Common myeloid progenitor, CD34-positive (primary cell): Measurements from ENCODE around the gene LRCH4.

ENCODE experiments used
- CTCF ChIA-PET: fragments of 350-600 bp; sonication (Branson Sonifier 250); formaldehyde crosslinking; loops from one replicate; lab custom pipeline; 2021; ENCODE audit warnings: antibody characterized with exemption; lab: Charles Lee
- POLR2A ChIA-PET: fragments of 350-600 bp; sonication (Branson Sonifier 250); formaldehyde crosslinking; loops from one replicate; lab custom pipeline; 2021; ENCODE audit warnings: antibody characterized with exemption; lab: Charles Lee
- DNase-seq, 3 donors: peaks; one replicate each; pipeline versions ENCODE4 v3.0.0 to v3.0.0-alpha.2; 2013
- H3K27ac ChIP-seq, 2 experiments: 1 replicate in 1 of 2; 2 replicates in 1 of 2; pipeline ENCODE4 v1.7.0; 2013; ENCODE audit warnings: inconsistent platforms in 2 of 2, low read length in 2 of 2, mild to moderate bottlenecking in 2 of 2, low read depth in 1 of 2, moderate library complexity in 1 of 2; ENCODE audit not compliant: severe bottlenecking in 2 of 2, insufficient read depth in 1 of 2, poor library complexity in 1 of 2
- H3K27me3 ChIP-seq, 5 experiments: replicated peaks in 2 of 5; 1 replicate in 3 of 5; 2 replicates in 2 of 5; pipeline versions ENCODE4 v1.6.1 to v1.7.0; 2013; ENCODE audit warnings: low read length in 4 of 5, mild to moderate bottlenecking in 2 of 5, moderate library complexity in 2 of 5, inconsistent platforms in 1 of 5; ENCODE audit not compliant: insufficient read depth in 5 of 5, control insufficient read depth in 4 of 5
- H3K36me3 ChIP-seq, 4 experiments: 1 replicate in 2 of 4; 2 replicates in 2 of 4; pipeline versions ENCODE4 v1.6.1 to v1.7.0; 2013; ENCODE audit warnings: low read length in 3 of 4, control low read depth in 1 of 4, mild to moderate bottlenecking in 1 of 4; ENCODE audit not compliant: control insufficient read depth in 4 of 4, insufficient read depth in 4 of 4
- H3K4me1 ChIP-seq, 4 experiments: 1 replicate in 3 of 4; 2 replicates in 1 of 4; pipeline versions ENCODE4 v1.6.1 to v1.7.1; 2013; ENCODE audit warnings: low read length in 3 of 4, mild to moderate bottlenecking in 3 of 4, control low read depth in 1 of 4, inconsistent platforms in 1 of 4, moderate library complexity in 1 of 4; ENCODE audit not compliant: control insufficient read depth in 4 of 4, insufficient read depth in 4 of 4; ENCODE audit errors: control extremely low read depth in 1 of 4
- H3K4me3 ChIP-seq, 7 experiments: 1 replicate in 4 of 7; 2 replicates in 3 of 7; pipeline versions ENCODE4 v1.5.1 to v1.7.0; 2013; ENCODE audit warnings: mild to moderate bottlenecking in 7 of 7, low read length in 6 of 7, moderate library complexity in 6 of 7, inconsistent platforms in 2 of 7, low read depth in 2 of 7, control low read depth in 1 of 7; ENCODE audit not compliant: insufficient read depth in 4 of 7, control insufficient read depth in 1 of 7; ENCODE audit errors: extremely low read depth in 1 of 7
- H3K9me3 ChIP-seq, 5 experiments: 1 replicate in 4 of 5; 2 replicates in 1 of 5; pipeline versions ENCODE4 v1.6.1 to v1.7.1; 2013; ENCODE audit warnings: low read length in 4 of 5, mild to moderate bottlenecking in 2 of 5, inconsistent platforms in 1 of 5, low read depth in 1 of 5, moderate library complexity in 1 of 5; ENCODE audit not compliant: control insufficient read depth in 4 of 5, insufficient read depth in 2 of 5; ENCODE audit errors: control extremely low read depth in 1 of 5
- WGBS: methylation state at CpG from one replicate; pipeline ENCODE4 v1.1.5; 2013; ENCODE audit not compliant: insufficient coverage; 5-methylcytosine and 5-hydroxymethylcytosine counted together

Gene LRCH4

DNA sequence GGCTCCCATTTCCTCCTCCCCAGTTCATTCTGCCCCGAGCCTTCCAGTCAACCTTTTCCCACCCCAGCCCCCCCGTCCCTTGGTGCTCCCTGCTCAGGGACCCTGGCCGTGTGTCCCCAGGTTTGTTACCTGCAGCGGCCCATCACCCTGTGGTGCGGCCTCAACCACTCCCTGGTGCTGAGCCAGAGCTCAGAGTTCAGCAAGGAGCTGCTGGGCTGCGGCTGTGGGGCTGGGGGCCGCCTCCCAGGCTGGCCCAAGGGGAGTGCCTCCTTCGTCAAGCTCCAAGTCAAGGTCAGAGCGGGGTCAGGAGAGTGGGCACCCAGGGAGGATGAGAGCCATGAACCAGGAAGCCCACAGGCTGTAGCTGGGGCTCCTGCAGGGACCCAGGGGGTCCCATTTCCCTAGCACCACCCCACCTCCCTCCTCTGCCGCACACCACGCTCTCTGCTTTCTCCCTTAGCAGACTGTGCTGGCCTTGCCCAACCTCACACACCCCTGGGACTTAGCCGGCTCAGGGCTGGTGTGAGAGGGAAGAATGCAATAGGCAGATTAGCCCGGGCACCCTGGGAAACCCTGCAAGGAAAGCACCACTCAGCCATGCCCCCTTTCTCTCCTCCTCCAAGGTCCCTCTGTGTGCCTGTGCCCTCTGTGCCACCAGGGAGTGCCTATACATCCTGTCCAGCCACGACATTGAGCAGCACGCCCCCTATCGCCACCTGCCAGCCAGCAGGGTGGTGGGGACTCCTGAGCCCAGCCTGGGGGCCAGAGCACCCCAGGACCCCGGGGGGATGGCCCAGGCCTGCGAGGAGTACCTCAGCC, 14.2 kb upstream of the LRCH4 start:
- WGBS: 87% methylated on average over 13 of the region's 18 CpGs
- no peak for DNase-seq
- H3K4me3 ChIP-seq: no peak overlapping the region
- no peak overlapping the region for H3K27ac ChIP-seq
- ChIA-PET POLR2A (no interaction called here), CTCF (interaction anchor here (1.2 to 3.4 kb wide), 3 partner anchors 11 to 103 kb away, joined by 3 to 24 read pairs (median 4); no protein-coding TSS in a partner anchor)
- no peaks in the 10 kb centered on the region for H3K9me3 ChIP-seq
- no peaks in the 10 kb centered on the region for H3K36me3 ChIP-seq
- peaks cover 0 to 20% (median 18%) of the 10 kb centered on the region in 4 experiments for H3K4me1 ChIP-seq
- peaks cover 0 to 2% (median 1%) of the 10 kb centered on the region in 5 experiments for H3K27me3 ChIP-seq

DNA sequence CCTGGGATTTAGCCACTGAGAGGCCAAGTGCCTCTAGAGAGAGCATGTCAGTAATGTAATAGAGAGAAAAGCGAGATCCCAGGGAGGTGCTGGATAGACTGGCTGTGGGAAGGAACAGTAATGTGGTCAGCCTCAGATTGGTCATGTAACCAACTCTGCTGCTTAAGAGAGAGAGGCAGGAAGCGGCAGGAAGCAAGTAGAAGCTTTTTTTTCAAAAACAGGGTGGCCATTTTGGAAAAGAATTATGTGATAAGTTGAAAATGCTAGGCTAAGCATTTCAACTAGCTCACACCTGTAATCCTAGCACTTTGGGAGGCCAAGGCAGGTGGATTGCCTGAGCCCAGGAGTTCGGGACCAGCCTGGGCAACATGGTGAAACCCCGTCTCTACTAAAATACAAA, 12.5 kb upstream of the LRCH4 start:
- no peaks in the 10 kb centered on the region for H3K36me3 ChIP-seq
- no peaks in the 10 kb centered on the region for H3K27me3 ChIP-seq
- peaks cover 0 to 6% (median 4%) of the 10 kb centered on the region in 4 experiments for H3K4me1 ChIP-seq
- WGBS: 86% methylated on average over 1 of the region's 4 CpGs
- no peaks in the 10 kb centered on the region for H3K9me3 ChIP-seq
- ChIA-PET CTCF (interaction anchor here (0.7 to 3.4 kb wide), 5 partner anchors 10 to 34 kb away, joined by 3 to 24 read pairs (median 4); no protein-coding TSS in a partner anchor), POLR2A (interaction anchor here (0.6 kb wide), 1 partner anchor 183 kb away, joined by 3 read pairs; no protein-coding TSS in a partner anchor)
- no peak overlapping the region for H3K27ac ChIP-seq
- H3K4me3 ChIP-seq: no peak overlapping the region
- DNase-seq: peak in 2 of 3 donors; percentile 50 to 57

DNA sequence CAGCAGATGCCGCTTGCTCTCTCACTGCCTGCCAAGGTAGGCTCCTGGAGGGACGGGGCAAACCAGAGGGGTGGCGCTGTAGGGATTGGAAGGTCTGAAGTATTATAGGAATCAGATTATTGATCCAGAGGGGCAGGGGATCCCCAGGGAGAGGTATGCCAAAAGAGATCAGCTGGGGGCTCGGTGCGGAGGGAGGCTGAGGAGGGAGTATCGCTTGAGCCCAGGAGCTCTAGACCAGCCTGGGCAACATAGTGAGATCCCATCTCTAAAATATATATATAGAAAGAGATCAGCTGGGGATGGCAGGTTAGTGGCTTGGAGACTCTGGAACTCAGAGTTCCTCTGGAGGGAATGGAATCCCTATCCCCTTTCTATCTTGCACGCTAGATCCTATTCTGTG, 9.3 kb upstream of the LRCH4 start:
- H3K9me3 ChIP-seq: no peaks in the 10 kb centered on the region
- peaks cover 0 to 9% (median 3%) of the 10 kb centered on the region in 4 experiments for H3K4me1 ChIP-seq
- POLR2A ChIA-PET: no interaction called here
- CTCF ChIA-PET: interaction anchor here (1.1 to 2.1 kb wide), 2 partner anchors 28 to 111 kb away, joined by 3 to 6 read pairs; partner anchors contain the start of gene POP7
- DNase-seq: no peak
- no peak overlapping the region for H3K4me3 ChIP-seq
- H3K27me3 ChIP-seq: peaks cover 0 to 1% (median 0%) of the 10 kb centered on the region in 5 experiments
- 100% methylated on average over 4 of the region's 7 CpGs for WGBS
- no peak overlapping the region for H3K27ac ChIP-seq
- H3K36me3 ChIP-seq: no peaks in the 10 kb centered on the region

DNA sequence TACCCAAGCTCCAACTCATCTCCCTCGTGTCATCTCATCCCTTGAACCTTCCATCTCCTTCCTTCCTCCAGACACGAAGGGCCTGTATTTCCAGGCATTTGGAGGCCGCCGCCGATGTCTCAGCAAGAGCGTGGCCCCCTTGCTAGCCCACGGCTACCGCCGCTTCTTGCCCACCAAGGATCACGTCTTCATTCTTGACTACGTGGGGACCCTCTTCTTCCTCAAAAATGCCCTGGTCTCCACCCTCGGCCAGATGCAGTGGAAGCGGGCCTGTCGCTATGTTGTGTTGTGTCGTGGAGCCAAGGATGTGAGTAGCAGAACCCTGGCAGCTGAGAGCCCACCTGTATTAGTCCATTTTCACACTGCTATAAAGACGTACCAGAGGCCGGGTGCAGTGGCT, 5.7 kb upstream of the LRCH4 start:
- Histone ChIP-seq H3K27me3 (peaks cover 0 to 4% (median 0%) of the 10 kb centered on the region in 5 experiments), H3K4me3 (no peak overlapping the region), H3K27ac (no peak overlapping the region), H3K36me3 (no peaks in the 10 kb centered on the region), H3K9me3 (no peaks in the 10 kb centered on the region), H3K4me1 (peaks cover 0 to 19% (median 13%) of the 10 kb centered on the region in 4 experiments)
- WGBS: 97% methylated on average over 15 of the region's 17 CpGs
- CTCF ChIA-PET: interaction anchor here (0.7 to 12.6 kb wide), 4 partner anchors 14 to 126 kb away, joined by 3 to 242 read pairs (median 4); no protein-coding TSS in a partner anchor
- POLR2A ChIA-PET: no interaction called here
- DNase-seq: no peak

DNA sequence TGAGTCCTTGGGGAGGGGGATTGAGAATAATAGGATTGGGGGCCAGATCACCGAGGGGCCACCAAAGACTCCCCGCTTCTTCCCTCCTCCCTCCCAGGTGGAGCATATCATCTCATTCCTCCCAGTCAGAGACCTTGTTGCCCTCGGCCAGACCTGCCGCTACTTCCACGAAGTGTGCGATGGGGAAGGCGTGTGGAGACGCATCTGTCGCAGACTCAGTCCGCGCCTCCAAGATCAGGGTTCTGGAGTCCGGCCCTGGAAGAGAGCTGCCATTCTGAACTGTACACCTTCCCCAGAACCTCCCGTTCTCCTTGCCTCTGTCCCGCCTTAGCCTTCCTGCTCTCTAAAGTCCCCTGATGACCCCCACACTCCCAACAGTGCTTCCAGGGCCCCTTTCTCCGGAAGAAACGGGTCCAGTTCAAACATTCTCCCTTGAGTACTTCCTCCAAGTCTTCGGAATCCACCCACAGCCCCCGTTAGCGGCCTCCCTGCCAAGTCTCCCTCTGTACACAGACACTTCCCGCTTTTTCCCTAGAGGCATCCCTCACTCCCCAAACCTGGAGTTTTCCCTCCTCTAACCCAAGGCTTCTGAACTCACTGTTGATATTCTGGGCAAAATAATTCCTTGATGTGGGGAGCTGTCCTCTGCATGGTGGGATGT, 4.3 kb upstream of the LRCH4 start:
- Histone ChIP-seq H3K27me3 (peaks cover 0 to 4% (median 0%) of the 10 kb centered on the region in 5 experiments), H3K36me3 (no peaks in the 10 kb centered on the region), H3K27ac (no peak overlapping the region), H3K9me3 (no peaks in the 10 kb centered on the region), H3K4me1 (peaks cover 0 to 24% (median 16%) of the 10 kb centered on the region in 4 experiments), H3K4me3 (peak overlapping the region in 2 of 7 experiments; percentile 16 to 54)
- no peak for DNase-seq
- ChIA-PET CTCF (interaction anchor here (0.8 to 12.6 kb wide), 10 partner anchors 9 to 125 kb away, joined by 3 to 242 read pairs (median 10); partner anchors contain the start of genes MOSPD3 and PCOLCE), POLR2A (no interaction called here)
- WGBS: 35% methylated on average over 18 of the region's 20 CpGs

DNA sequence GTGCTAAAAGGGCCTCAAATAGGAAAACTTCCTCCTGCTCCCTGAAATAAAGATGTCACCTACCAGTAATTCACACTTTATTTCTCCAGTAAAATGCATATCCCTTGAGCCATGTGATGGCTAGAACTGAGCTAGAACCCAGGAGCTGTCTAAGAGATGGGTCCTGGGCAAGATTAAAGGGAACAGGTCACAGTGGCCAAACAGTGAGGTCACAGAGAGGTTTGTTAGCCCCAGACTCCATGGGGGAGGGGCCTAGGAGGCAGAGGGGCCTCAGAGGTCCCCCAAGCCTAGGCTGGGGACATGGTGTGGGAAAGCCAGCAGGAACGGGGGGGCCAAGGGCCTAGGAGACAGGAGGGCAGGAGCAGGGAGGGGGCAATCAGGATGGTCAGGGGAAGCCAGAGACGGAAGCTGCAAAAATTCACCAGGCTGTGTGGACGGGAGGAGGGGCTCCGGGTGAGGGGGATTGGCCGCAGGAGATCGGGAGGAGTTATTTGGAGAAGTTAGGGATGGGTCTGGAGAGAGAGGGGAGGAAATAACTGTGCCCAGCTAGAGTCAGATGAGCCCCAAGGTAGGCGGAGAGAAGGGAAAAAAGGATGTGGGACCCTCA, 3.5 kb upstream of the LRCH4 start:
- WGBS: 47% methylated on average over 7 of the region's 7 CpGs
- CTCF ChIA-PET: interaction anchor here (0.7 to 12.6 kb wide), 18 partner anchors 9 to 213 kb away, joined by 3 to 242 read pairs (median 5); partner anchors contain the start of genes MOSPD3, PCOLCE and SPACDR
- Histone ChIP-seq H3K4me3 (no peak overlapping the region), H3K9me3 (no peaks in the 10 kb centered on the region), H3K27me3 (peaks cover 0 to 4% (median 0%) of the 10 kb centered on the region in 5 experiments), H3K27ac (no peak overlapping the region), H3K4me1 (peaks cover 0 to 31% (median 24%) of the 10 kb centered on the region in 4 experiments), H3K36me3 (no peaks in the 10 kb centered on the region)
- DNase-seq: no peak
- POLR2A ChIA-PET: interaction anchor here (0.9 to 1.3 kb wide), 2 partner anchors 84 to 161 kb away, joined by 4 to 6 read pairs; partner anchors contain the start of genes GNB2 and ZCWPW1
